Vagina (tissue), 2 donors: ENCODE measurements around the gene FCN2. TPM values are rescaled to one million over a fixed set of nuclear protein-coding genes. Genes with fewer than 3 reads are reported as not detected.

Experiments
- DNase-seq, 2 donors: peaks; one replicate each; pipeline ENCODE4 v3.0.0-alpha.2; 2017; ENCODE audit errors: extremely low spot score in 2 of 2
- H3K27ac ChIP-seq: fragments of 200-600 bp; sonication (generic); one replicate; pipeline ENCODE4 v1.5.1; 2019
- H3K27me3 ChIP-seq: fragments of 200-600 bp; sonication (generic); one replicate; pipeline ENCODE4 v1.5.1; 2019
- H3K36me3 ChIP-seq, 2 donors: fragments of 200-600 bp; sonication (generic); one replicate each; pipeline ENCODE4 v1.5.1; 2017 to 2019
- H3K4me1 ChIP-seq: fragments of 200-600 bp; sonication (generic); one replicate; pipeline ENCODE4 v1.5.1; 2019
- H3K4me3 ChIP-seq, 2 donors: fragments of 200-600 bp; sonication (generic); 1 replicate in 1 of 2; 2 replicates in 1 of 2; pipeline ENCODE4 v1.5.1; 2016 to 2019
- H3K9me3 ChIP-seq: fragments of 200-600 bp; sonication (generic); one replicate; pipeline ENCODE4 v1.5.1; 2019
- POLR2A ChIP-seq, 2 donors: fragments of 450-650 bp; IDR thresholded peaks; one replicate each; pipeline ENCODE4 v1.6.1; 2017; ENCODE audit warnings: antibody characterized with exemption in 2 of 2, mild to moderate bottlenecking in 2 of 2, moderate library complexity in 2 of 2
- POLR2AphosphoS5 ChIP-seq, 2 donors: sonication (generic); formaldehyde crosslinking; IDR thresholded peaks; one replicate each; pipeline ENCODE4 v1.9.0; 2017; ENCODE audit warnings: antibody characterized with exemption in 2 of 2, mild to moderate bottlenecking in 2 of 2, low read depth in 1 of 2; ENCODE audit not compliant: insufficient read depth in 1 of 2
- intact Hi-C: fragments of 100-400 bp; cut with DNase I; formaldehyde crosslinking; loops from one replicate; pipeline ENCODE4 v1.15.1; 2023
- total RNA-seq: library from RNA; depleted of rRNA; stranded (reverse); fragments of >200 nt; gene quantifications from one replicate; pipeline ENCODE4 v1.2.3, GENCODE V29; 2016
- TF ChIP-seq, protein P1 (sequence below), 3 experiments: fragments of 450-650 bp in 2 of 3; fragments of 200-600 bp in 1 of 3; sonication (generic) in 1 of 3; IDR thresholded peaks; one replicate each; pipeline ENCODE4 v1.5.1; 2017 to 2019; ENCODE audit warnings: antibody characterized with exemption in 3 of 3, mild to moderate bottlenecking in 2 of 3, moderate library complexity in 2 of 3

Gene FCN2
- total RNA-seq, 1 donor from 2014 or later = not detected

DNA sequence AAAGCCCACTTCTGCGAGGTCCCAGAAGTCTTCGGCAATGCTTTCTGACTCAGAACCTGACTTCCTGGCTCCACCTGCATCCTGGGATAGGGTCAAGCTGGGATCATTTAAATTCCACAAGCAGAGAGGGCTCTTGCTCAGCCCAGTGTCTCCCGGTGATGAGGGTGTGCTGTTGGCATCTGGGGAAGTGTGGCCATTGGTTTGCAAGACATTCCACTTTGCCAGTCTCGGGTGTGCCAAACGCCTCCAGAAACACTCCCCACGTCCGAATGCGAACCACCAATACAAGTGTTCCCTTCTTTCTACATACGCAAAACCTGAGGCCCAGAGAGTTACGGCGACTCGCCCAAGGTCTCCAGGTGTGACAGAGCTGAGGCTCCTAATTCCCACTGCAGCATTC, 43.1 kb upstream of the FCN2 start:
- H3K9me3 ChIP-seq = no peaks in the 10 kb centered on the region
- H3K27ac ChIP-seq = no peak overlapping the region
- no peaks in the 10 kb centered on the region for H3K4me1 ChIP-seq
- TF ChIP-seq POLR2AphosphoS5 (IDR thresholded peaks at IDR 0.05; ENCODE audit: insufficient read depth in 1 of 2, low read depth in 1 of 2) (no peak), POLR2A (IDR thresholded peaks at IDR 0.05) (no peak)
- TF ChIP-seq, protein P1, sequence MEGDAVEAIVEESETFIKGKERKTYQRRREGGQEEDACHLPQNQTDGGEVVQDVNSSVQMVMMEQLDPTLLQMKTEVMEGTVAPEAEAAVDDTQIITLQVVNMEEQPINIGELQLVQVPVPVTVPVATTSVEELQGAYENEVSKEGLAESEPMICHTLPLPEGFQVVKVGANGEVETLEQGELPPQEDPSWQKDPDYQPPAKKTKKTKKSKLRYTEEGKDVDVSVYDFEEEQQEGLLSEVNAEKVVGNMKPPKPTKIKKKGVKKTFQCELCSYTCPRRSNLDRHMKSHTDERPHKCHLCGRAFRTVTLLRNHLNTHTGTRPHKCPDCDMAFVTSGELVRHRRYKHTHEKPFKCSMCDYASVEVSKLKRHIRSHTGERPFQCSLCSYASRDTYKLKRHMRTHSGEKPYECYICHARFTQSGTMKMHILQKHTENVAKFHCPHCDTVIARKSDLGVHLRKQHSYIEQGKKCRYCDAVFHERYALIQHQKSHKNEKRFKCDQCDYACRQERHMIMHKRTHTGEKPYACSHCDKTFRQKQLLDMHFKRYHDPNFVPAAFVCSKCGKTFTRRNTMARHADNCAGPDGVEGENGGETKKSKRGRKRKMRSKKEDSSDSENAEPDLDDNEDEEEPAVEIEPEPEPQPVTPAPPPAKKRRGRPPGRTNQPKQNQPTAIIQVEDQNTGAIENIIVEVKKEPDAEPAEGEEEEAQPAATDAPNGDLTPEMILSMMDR (IDR thresholded peaks at IDR 0.05) = no peak
- DNase-seq = no peak
- intact Hi-C loops = no loop called here
- no peaks in the 10 kb centered on the region for H3K27me3 ChIP-seq
- no peak overlapping the region for H3K4me3 ChIP-seq
- peaks cover 0 to 22% of the 10 kb centered on the region in 2 donors for H3K36me3 ChIP-seq

DNA sequence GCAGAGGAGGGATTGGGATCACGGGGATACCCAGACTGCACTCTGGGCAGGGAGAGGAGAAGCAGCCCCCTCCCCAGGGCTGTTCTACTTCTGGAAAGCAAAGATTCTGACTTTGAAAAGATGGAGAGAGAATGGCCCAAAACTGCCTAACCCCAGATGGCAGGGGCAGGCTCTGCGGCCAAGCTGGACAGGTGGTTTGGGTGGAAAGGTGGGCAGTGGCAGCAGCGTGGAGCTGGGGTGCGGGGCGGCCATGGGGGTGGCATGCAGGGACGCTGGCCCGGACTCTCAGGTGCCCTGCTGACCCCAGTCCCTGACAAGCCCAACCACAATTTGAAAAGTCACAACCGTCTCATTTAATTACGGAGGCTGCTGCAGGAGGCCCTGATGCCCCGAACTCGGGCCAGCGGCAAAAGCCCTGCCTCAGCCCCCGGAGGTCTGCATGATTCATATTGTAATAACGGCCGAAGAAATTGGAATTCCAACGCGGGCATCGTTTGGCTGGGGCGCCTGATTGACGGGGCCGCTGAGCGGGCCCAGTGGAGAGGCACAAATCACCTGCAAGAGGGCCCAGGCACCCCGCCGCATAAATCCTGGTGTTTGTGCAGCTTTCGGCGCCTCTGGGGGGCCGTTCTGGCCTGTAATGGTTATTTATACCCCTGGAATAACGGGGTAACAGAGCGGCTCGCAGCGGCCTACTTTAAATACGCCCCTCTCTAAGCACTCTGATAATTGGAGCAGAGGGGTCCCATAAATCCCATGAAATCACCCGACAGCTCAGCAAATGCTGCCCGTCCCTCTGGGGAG, 41.8 kb upstream of the FCN2 start:
- H3K9me3 ChIP-seq = no peaks in the 10 kb centered on the region
- intact Hi-C loops = no loop called here
- H3K36me3 ChIP-seq = peaks cover 0 to 32% of the 10 kb centered on the region in 2 donors
- H3K4me3 ChIP-seq = no peak overlapping the region
- H3K27me3 ChIP-seq = no peaks in the 10 kb centered on the region
- no peaks in the 10 kb centered on the region for H3K4me1 ChIP-seq
- no peak overlapping the region for H3K27ac ChIP-seq
- no peak for DNase-seq
- TF ChIP-seq POLR2AphosphoS5 (IDR thresholded peaks at IDR 0.05; ENCODE audit: insufficient read depth in 1 of 2, low read depth in 1 of 2) (no peak), POLR2A (IDR thresholded peaks at IDR 0.05) (no peak)

DNA sequence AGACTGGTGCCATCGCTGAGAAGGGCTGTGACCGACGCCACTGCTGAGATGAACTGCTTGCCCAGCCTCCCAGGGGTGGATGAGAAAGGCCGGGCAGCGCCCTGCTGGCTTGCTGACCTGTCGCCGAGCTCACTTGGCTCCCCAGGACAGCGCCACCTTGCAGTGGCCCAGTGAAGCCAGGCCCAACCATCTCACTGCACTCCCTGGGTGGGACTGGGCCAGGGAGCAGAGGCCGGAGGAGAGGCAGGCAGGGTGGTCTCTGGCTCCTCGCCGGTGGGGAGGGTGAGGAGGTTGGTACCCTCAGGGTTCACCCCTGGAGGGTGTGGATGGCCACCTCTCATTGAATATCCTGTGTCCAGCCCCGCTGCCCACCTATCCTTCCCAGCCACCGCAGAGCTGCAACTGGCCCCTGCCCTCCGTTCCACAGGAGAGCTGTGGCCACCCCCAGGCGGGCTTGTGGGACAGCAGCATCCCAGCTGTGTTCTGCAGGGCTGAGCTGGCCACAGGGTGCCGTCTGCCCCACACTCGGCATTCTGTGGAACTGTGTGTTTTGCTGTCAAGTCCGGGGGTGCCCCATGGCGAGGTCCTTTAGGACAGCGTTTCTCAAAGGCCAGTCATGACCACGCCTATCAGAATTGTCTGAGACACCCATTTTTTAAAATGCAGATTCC, 41.0 kb upstream of the FCN2 start:
- H3K27me3 ChIP-seq = no peaks in the 10 kb centered on the region
- TF ChIP-seq POLR2A (IDR thresholded peaks at IDR 0.05) = no peak
- TF ChIP-seq, protein P1 (IDR thresholded peaks at IDR 0.05) = no peak
- no peak for TF ChIP-seq POLR2AphosphoS5 (IDR thresholded peaks at IDR 0.05; ENCODE audit: insufficient read depth in 1 of 2, low read depth in 1 of 2)
- no peak overlapping the region for H3K4me3 ChIP-seq
- H3K9me3 ChIP-seq = no peaks in the 10 kb centered on the region
- no peak for DNase-seq
- peaks cover 0 to 36% of the 10 kb centered on the region in 2 donors for H3K36me3 ChIP-seq
- intact Hi-C loops = no loop called here
- no peak overlapping the region for H3K27ac ChIP-seq
- no peaks in the 10 kb centered on the region for H3K4me1 ChIP-seq

DNA sequence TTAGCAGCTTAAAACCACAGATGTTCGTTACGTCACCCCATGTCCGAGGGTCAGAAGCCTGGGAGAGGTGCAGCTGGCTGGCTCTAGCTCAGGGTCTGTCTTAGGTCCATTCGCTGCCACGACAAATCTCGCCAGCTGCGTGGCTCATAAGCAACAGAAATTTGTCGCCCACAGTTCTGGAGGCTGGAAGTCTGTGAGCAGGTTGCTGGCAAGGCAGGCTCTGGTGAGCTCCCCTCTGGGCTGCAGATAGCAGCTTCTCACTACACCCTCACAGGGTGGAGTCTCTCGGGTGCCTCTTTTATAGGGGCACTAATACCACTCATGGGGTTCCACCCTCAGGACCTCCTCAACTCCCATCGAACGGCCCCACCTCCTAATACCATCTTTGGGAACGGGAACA, 40.1 kb upstream of the FCN2 start:
- Histone ChIP-seq H3K27me3 (no peaks in the 10 kb centered on the region), H3K4me3 (no peak overlapping the region), H3K9me3 (no peaks in the 10 kb centered on the region), H3K36me3 (peaks cover 0 to 32% of the 10 kb centered on the region in 2 donors), H3K27ac (no peak overlapping the region), H3K4me1 (no peaks in the 10 kb centered on the region)
- intact Hi-C loops = no loop called here
- DNase-seq = no peak
- TF ChIP-seq POLR2A (IDR thresholded peaks at IDR 0.05) = no peak
- no peak for TF ChIP-seq POLR2AphosphoS5 (IDR thresholded peaks at IDR 0.05; ENCODE audit: insufficient read depth in 1 of 2, low read depth in 1 of 2)

DNA sequence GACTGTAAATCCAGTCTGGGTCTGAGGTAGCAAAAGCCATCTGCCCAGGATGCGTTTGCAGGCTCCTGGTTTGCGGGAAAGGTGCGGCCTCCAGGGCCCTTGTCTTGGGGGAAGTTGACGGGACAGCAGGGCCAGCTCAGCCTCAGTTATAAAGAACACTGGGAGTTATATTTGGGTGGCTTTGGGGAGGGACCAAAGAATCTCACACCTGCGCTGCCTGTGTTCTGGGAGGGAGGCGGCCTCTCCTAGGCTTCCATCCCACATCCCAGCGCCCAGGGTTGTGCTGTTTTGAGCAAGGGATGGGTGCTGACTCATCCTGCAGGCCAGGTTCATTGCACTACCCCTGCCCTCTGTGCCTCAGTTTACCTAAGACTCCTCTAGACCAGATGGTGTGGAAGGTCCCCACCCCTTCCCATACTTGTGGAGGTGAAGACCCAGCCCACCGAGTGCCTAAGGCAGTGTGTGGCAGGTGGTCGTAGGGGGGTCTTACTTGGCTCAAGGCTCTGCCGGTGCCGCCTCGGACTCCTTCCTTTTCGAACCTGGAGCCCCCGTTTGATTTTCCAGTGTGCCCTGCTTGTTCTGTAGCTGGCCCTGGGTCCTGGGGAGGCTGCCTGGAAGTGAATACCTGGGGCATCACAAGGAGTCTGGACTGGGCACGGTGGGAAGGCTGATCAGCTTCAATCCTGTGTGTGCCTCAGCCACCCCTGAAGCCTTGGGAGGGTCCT, 39.3 kb upstream of the FCN2 start:
- no peak for DNase-seq
- TF ChIP-seq, protein P1 (IDR thresholded peaks at IDR 0.05) = no peak
- intact Hi-C loops = no loop called here
- Histone ChIP-seq H3K4me1 (no peaks in the 10 kb centered on the region), H3K27me3 (no peaks in the 10 kb centered on the region), H3K36me3 (peaks cover 0 to 32% of the 10 kb centered on the region in 2 donors), H3K9me3 (no peaks in the 10 kb centered on the region), H3K4me3 (no peak overlapping the region), H3K27ac (no peak overlapping the region)
